HEK293 (cell line): ENCODE results near the gene WASHC4.

Experiments
- CTCF ChIA-PET: fragments of 350-600 bp; formaldehyde crosslinking; extraction: SDS; loops from one replicate; lab custom pipeline; 2021; ENCODE audit warnings: antibody characterized with exemption; lab: Yijun Ruan, JAX
- POLR2A ChIA-PET: fragments of 300-600 bp; formaldehyde crosslinking; extraction: SDS; loops from one replicate; lab custom pipeline; 2020; ENCODE audit warnings: antibody characterized with exemption, inconsistent platforms; lab: Yijun Ruan, JAX
- H3K27ac ChIP-seq: fragments of 200-500 bp; sonication (Bioruptor generic); 2 replicates; pipeline ENCODE4 v1.5.1; 2014; ENCODE audit warnings: low read depth, low read length, control low read depth, inconsistent platforms; ENCODE audit errors: extremely low read depth
- H3K36me3 ChIP-seq, 2 experiments: fragments of 200-500 bp in 1 of 2; sonication (Bioruptor generic) in 1 of 2; 1 replicate in 1 of 2; 2 replicates in 1 of 2; pipeline ENCODE4 v1.5.1; 2014 to 2017; ENCODE audit warnings: inconsistent platforms in 2 of 2, low read length in 2 of 2; ENCODE audit not compliant: control insufficient read depth in 2 of 2, insufficient read depth in 1 of 2
- H3K4me1 ChIP-seq: fragments of 200-500 bp; sonication (Bioruptor generic); 2 replicates; pipeline ENCODE4 v1.5.1; 2014; ENCODE audit warnings: mild to moderate bottlenecking, low read length, inconsistent platforms; ENCODE audit not compliant: control insufficient read depth, insufficient read depth
- H3K4me3 ChIP-seq: 2 replicates; pipeline ENCODE4 v1.5.1; 2011; ENCODE audit warnings: low read depth, mild to moderate bottlenecking, control low read depth, low read length, moderate library complexity
- H3K9me3 ChIP-seq: fragments of 200-500 bp; sonication (Bioruptor generic); 2 replicates; pipeline ENCODE4 v1.5.1; 2014; ENCODE audit warnings: low read depth, low read length, inconsistent platforms; ENCODE audit not compliant: control insufficient read depth, insufficient read depth
- BCL11B ChIP-seq: fragments of 450-650 bp; formaldehyde crosslinking; IDR thresholded peaks from 2 replicates; pipeline ENCODE4 v1.5.1; 2016; ENCODE audit warnings: low read depth, missing biosample characterization, missing genetic modification characterization
- EGR2 ChIP-seq: fragments of 450-650 bp; formaldehyde crosslinking; IDR thresholded peaks from 2 replicates; pipeline ENCODE4 v1.5.1; 2016; ENCODE audit warnings: low read depth, missing biosample characterization, missing genetic modification characterization
- GFI1B ChIP-seq: fragments of 450-650 bp; formaldehyde crosslinking; IDR thresholded peaks from 2 replicates; pipeline ENCODE4 v1.5.1; 2016; ENCODE audit warnings: missing biosample characterization, missing genetic modification characterization
- GLIS1 ChIP-seq: fragments of 450-650 bp; formaldehyde crosslinking; IDR thresholded peaks from 2 replicates; pipeline ENCODE4 v1.5.1; 2016; ENCODE audit warnings: missing biosample characterization, missing genetic modification characterization
- TRIM28 ChIP-seq: IDR thresholded peaks from 2 replicates; pipeline ENCODE4 v1.6.1; 2011; ENCODE audit warnings: low read length, control low read depth, borderline replicate concordance
- ZBTB17 ChIP-seq: fragments of 450-650 bp; formaldehyde crosslinking; IDR thresholded peaks from 2 replicates; pipeline ENCODE4 v1.5.1; 2016; ENCODE audit warnings: missing biosample characterization, missing genetic modification characterization
- ZBTB48 ChIP-seq: fragments of 450-650 bp; formaldehyde crosslinking; IDR thresholded peaks from 2 replicates; pipeline ENCODE4 v1.5.1; 2016; ENCODE audit warnings: missing biosample characterization, missing genetic modification characterization
- ZFP37 ChIP-seq: fragments of 450-650 bp; formaldehyde crosslinking; IDR thresholded peaks from 2 replicates; pipeline ENCODE4 v1.5.1; 2016; ENCODE audit warnings: missing biosample characterization, missing genetic modification characterization
- ZFP41 ChIP-seq: fragments of 450-650 bp; formaldehyde crosslinking; IDR thresholded peaks from 2 replicates; pipeline ENCODE4 v1.5.1; 2016; ENCODE audit warnings: missing biosample characterization, missing genetic modification characterization, borderline replicate concordance
- ZFP69B ChIP-seq: fragments of 450-650 bp; formaldehyde crosslinking; IDR thresholded peaks from 2 replicates; pipeline ENCODE4 v1.5.1; 2016; ENCODE audit warnings: missing biosample characterization, missing genetic modification characterization
- ZIC2 ChIP-seq: fragments of 450-650 bp; formaldehyde crosslinking; IDR thresholded peaks from 2 replicates; pipeline ENCODE4 v1.5.1; 2016; ENCODE audit warnings: missing biosample characterization, missing genetic modification characterization
- ZNF132 ChIP-seq: fragments of 450-650 bp; formaldehyde crosslinking; IDR thresholded peaks from 2 replicates; pipeline ENCODE4 v1.5.1; 2017; ENCODE audit warnings: missing biosample characterization, missing genetic modification characterization, borderline replicate concordance
- ZNF155 ChIP-seq: fragments of 450-650 bp; formaldehyde crosslinking; IDR thresholded peaks from 2 replicates; pipeline ENCODE4 v1.5.1; 2016; ENCODE audit warnings: missing biosample characterization, missing genetic modification characterization
- ZNF169 ChIP-seq: fragments of 450-650 bp; formaldehyde crosslinking; IDR thresholded peaks from 2 replicates; pipeline ENCODE4 v1.5.1; 2016; ENCODE audit warnings: missing biosample characterization, missing genetic modification characterization
- ZNF248 ChIP-seq: fragments of 450-650 bp; formaldehyde crosslinking; IDR thresholded peaks from 2 replicates; pipeline ENCODE4 v1.5.1; 2017; ENCODE audit warnings: missing biosample characterization, missing genetic modification characterization
- ZNF274 ChIP-seq, 2 experiments: fragments of 200-500 bp in 1 of 2; fragments of 450-650 bp in 1 of 2; sonication (Bioruptor generic) in 1 of 2; formaldehyde crosslinking in 1 of 2; IDR thresholded peaks; 2 replicates each; pipeline versions ENCODE4 v1.5.1 to v1.6.1; 2014 to 2016; ENCODE audit warnings: borderline replicate concordance in 1 of 2, inconsistent platforms in 1 of 2, low read length in 1 of 2, missing biosample characterization in 1 of 2, missing genetic modification characterization in 1 of 2
- ZNF335 ChIP-seq: fragments of 450-650 bp; formaldehyde crosslinking; conservative IDR thresholded peaks from 2 replicates; pipeline ENCODE4 v1.5.1; 2016; ENCODE audit warnings: missing biosample characterization, missing genetic modification characterization
- ZNF391 ChIP-seq: fragments of 450-650 bp; formaldehyde crosslinking; IDR thresholded peaks from 2 replicates; pipeline ENCODE4 v1.5.1; 2016; ENCODE audit warnings: low read depth, missing biosample characterization, missing genetic modification characterization, borderline replicate concordance
- ZNF571 ChIP-seq: fragments of 450-650 bp; formaldehyde crosslinking; IDR thresholded peaks from 2 replicates; pipeline ENCODE4 v1.5.0; 2017; ENCODE audit warnings: missing biosample characterization, missing genetic modification characterization
- ZNF639 ChIP-seq: fragments of 450-650 bp; formaldehyde crosslinking; IDR thresholded peaks from 2 replicates; pipeline ENCODE4 v1.5.1; 2016; ENCODE audit warnings: missing biosample characterization, missing genetic modification characterization
- ZNF664 ChIP-seq: fragments of 450-650 bp; formaldehyde crosslinking; IDR thresholded peaks from 2 replicates; pipeline ENCODE4 v1.5.1; 2016; ENCODE audit warnings: missing biosample characterization, missing genetic modification characterization
- ZSCAN30 ChIP-seq: fragments of 450-650 bp; IDR thresholded peaks from 2 replicates; pipeline ENCODE4 v1.5.1; 2018; ENCODE audit warnings: missing biosample characterization, mild to moderate bottlenecking, missing genetic modification characterization, moderate library complexity
- TF ChIP-seq, protein P1 (sequence below): fragments of 450-650 bp; IDR thresholded peaks from 2 replicates; pipeline ENCODE4 v1.5.1; 2018; ENCODE audit warnings: missing biosample characterization, missing genetic modification characterization
- TF ChIP-seq, protein P2 (sequence below): fragments of 450-650 bp; IDR thresholded peaks from 2 replicates; pipeline ENCODE4 v1.5.1; 2018; ENCODE audit warnings: missing biosample characterization, mild to moderate bottlenecking, missing genetic modification characterization

The WASHC4 gene

GRCh38 chr12:105064564-105065178, 42.9 kb upstream of the WASHC4 start:
- H3K4me1 ChIP-seq = 0 out of 2 replicates have a peak, but pooled peaks cover 6% of the 10 kb centered on the region
- no peaks in the 10 kb centered on the region for H3K9me3 ChIP-seq
- no peak overlapping the region for H3K4me3 ChIP-seq
- ChIA-PET CTCF (interaction anchor here (1.4 to 1.6 kb wide), 2 partner anchors 12 to 681 kb away, joined by 3 to 4 read pairs; no protein-coding TSS in a partner anchor), POLR2A (no interaction called here)
- no peaks in the 10 kb centered on the region for H3K36me3 ChIP-seq
- TF ChIP-seq ZNF664 (0 out of 2 replicates have a peak, but pooled peaks have one; percentile 14), ZIC2 (tag by site-specific recombination) (peak; percentile 66), ZSCAN30 (tag by site-specific recombination) (peak; percentile 79; the same call in 1 of the 2 replicates), BCL11B (tag by site-specific recombination) (no peak), ZFP37 (tag by site-specific recombination) (no peak), ZNF335 (tag by site-specific recombination) (peak; percentile 70), GLIS1 (tag by site-specific recombination) (peak; percentile 30; the same call in 1 of the 2 replicates), ZBTB17 (tag by site-specific recombination) (peak; percentile 62), ZFP69B (tag by site-specific recombination) (no peak), TRIM28 (0 out of 2 replicates have a peak, but pooled peaks have one; percentile 42)
- TF ChIP-seq, protein P1, sequence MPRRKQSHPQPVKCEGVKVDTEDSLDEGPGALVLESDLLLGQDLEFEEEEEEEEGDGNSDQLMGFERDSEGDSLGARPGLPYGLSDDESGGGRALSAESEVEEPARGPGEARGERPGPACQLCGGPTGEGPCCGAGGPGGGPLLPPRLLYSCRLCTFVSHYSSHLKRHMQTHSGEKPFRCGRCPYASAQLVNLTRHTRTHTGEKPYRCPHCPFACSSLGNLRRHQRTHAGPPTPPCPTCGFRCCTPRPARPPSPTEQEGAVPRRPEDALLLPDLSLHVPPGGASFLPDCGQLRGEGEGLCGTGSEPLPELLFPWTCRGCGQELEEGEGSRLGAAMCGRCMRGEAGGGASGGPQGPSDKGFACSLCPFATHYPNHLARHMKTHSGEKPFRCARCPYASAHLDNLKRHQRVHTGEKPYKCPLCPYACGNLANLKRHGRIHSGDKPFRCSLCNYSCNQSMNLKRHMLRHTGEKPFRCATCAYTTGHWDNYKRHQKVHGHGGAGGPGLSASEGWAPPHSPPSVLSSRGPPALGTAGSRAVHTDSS (tag by site-specific recombination) = no peak
- no peak overlapping the region for H3K27ac ChIP-seq

- Histone ChIP-seq H3K4me3 (no peak overlapping the region), H3K36me3 (no peaks in the 10 kb centered on the region), H3K4me1 (0 out of 2 replicates have a peak, but pooled peaks cover 6% of the 10 kb centered on the region), H3K27ac (no peak overlapping the region), H3K9me3 (no peaks in the 10 kb centered on the region)
- CTCF ChIA-PET = interaction anchor here (0.6 to 1.9 kb wide), 4 partner anchors 14 to 868 kb away, joined by 3 to 7 read pairs (median 4); no protein-coding TSS in a partner anchor
- POLR2A ChIA-PET = interaction anchor here (1.4 kb wide), 1 partner anchor 17 kb away, joined by 3 read pairs; no protein-coding TSS in a partner anchor
- TF ChIP-seq ZNF169 (tag by site-specific recombination) (no peak), ZNF155 (tag by site-specific recombination) (no peak), ZBTB17 (tag by site-specific recombination) (peak; percentile 80), ZNF248 (tag by site-specific recombination) (no peak), ZFP41 (tag by site-specific recombination) (no peak), ZNF639 (no peak), ZNF391 (tag by site-specific recombination) (no peak), ZNF132 (no peak), ZBTB48 (tag by site-specific recombination) (no peak), ZNF274 (IDR thresholded peaks at IDR 0.05; ENCODE audit: low read length) (no peak), ZNF274 (tag by site-specific recombination; IDR thresholded peaks at IDR 0.05; ENCODE audit: borderline replicate concordance) (no peak), EGR2 (tag by site-specific recombination) (peak; percentile 48; the same call in 1 of the 2 replicates), ZNF571 (tag by site-specific recombination) (no peak), GFI1B (tag by site-specific recombination) (no peak)
- TF ChIP-seq, protein P2, sequence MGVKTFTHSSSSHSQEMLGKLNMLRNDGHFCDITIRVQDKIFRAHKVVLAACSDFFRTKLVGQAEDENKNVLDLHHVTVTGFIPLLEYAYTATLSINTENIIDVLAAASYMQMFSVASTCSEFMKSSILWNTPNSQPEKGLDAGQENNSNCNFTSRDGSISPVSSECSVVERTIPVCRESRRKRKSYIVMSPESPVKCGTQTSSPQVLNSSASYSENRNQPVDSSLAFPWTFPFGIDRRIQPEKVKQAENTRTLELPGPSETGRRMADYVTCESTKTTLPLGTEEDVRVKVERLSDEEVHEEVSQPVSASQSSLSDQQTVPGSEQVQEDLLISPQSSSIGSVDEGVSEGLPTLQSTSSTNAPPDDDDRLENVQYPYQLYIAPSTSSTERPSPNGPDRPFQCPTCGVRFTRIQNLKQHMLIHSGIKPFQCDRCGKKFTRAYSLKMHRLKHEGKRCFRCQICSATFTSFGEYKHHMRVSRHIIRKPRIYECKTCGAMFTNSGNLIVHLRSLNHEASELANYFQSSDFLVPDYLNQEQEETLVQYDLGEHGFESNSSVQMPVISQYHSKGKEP (tag by site-specific recombination) = no peak
These were observed 40.0 kb upstream of the WASHC4 start for GRCh38 chr12:105067511-105068031.
